Neuronal stem cell (in vitro differentiated cells): Measurements from ENCODE around the gene NPTN.

Experiments used
- DNase-seq: peaks from one replicate; pipeline ENCODE4 v3.0.0-alpha.2; 2013; ENCODE audit warnings: low spot score
- H2AFZ ChIP-seq: one replicate; pipeline ENCODE4 v1.6.1; 2013; ENCODE audit warnings: mild to moderate bottlenecking, low read length, inconsistent platforms
- H2AK5ac ChIP-seq: 2 replicates; pipeline ENCODE4 v1.6.1; 2013; ENCODE audit warnings: low read depth, mild to moderate bottlenecking, inconsistent platforms, low read length, moderate library complexity, mixed read lengths
- H2BK120ac ChIP-seq: 2 replicates; pipeline ENCODE4 v1.6.1; 2013; ENCODE audit warnings: low read depth, mild to moderate bottlenecking, inconsistent platforms, low read length, moderate library complexity, mixed read lengths
- H2BK12ac ChIP-seq: one replicate; pipeline ENCODE4 v1.6.1; 2013; ENCODE audit warnings: low read length, inconsistent platforms
- H2BK15ac ChIP-seq: 2 replicates; pipeline ENCODE4 v1.6.1; 2013; ENCODE audit warnings: mild to moderate bottlenecking, low read length, inconsistent platforms, mixed read lengths
- H2BK5ac ChIP-seq: one replicate; pipeline ENCODE4 v1.6.1; 2013; ENCODE audit warnings: inconsistent platforms, mild to moderate bottlenecking, low read length, moderate library complexity
- H3K14ac ChIP-seq: one replicate; pipeline ENCODE4 v1.6.1; 2013; ENCODE audit warnings: low read length, inconsistent platforms
- H3K18ac ChIP-seq: 2 replicates; pipeline ENCODE4 v1.6.1; 2013; ENCODE audit warnings: low read length, inconsistent platforms
- H3K23ac ChIP-seq: 2 replicates; pipeline ENCODE4 v1.6.1; 2013; ENCODE audit warnings: low read depth, mild to moderate bottlenecking, mixed read lengths, low read length, inconsistent platforms; ENCODE audit not compliant: poor library complexity
- H3K27ac ChIP-seq: replicated peaks from 3 replicates; pipeline ENCODE4 v1.5.1; 2013; ENCODE audit warnings: low read length, inconsistent platforms
- H3K27me3 ChIP-seq, 3 experiments: 2 replicates each; pipeline ENCODE4 v1.6.1; 2013; ENCODE audit warnings: low read length in 3 of 3, mild to moderate bottlenecking in 2 of 3, inconsistent platforms in 1 of 3, low read depth in 1 of 3, mixed read lengths in 1 of 3, moderate library complexity in 1 of 3; ENCODE audit not compliant: control insufficient read depth in 3 of 3, insufficient read depth in 3 of 3
- H3K36me3 ChIP-seq, 2 donors: replicated peaks in 1 of 2; 2 replicates each; pipeline ENCODE4 v1.6.1; 2013; ENCODE audit warnings: low read length in 2 of 2; ENCODE audit not compliant: control insufficient read depth in 2 of 2, insufficient read depth in 2 of 2
- H3K4ac ChIP-seq: 2 replicates; pipeline ENCODE4 v1.6.1; 2013; ENCODE audit warnings: inconsistent platforms, mild to moderate bottlenecking, low read length, moderate library complexity
- H3K4me1 ChIP-seq, 2 donors: 1 replicate in 1 of 2; 2 replicates in 1 of 2; pipeline ENCODE4 v1.6.1; 2013; ENCODE audit warnings: low read length in 2 of 2, low read depth in 1 of 2; ENCODE audit not compliant: control insufficient read depth in 2 of 2, insufficient read depth in 1 of 2
- H3K4me2 ChIP-seq: one replicate; pipeline ENCODE4 v1.6.1; 2013; ENCODE audit warnings: mild to moderate bottlenecking, low read length, inconsistent platforms; ENCODE audit not compliant: insufficient read depth, poor library complexity, severe bottlenecking
- H3K4me3 ChIP-seq, 2 donors: 2 replicates each; pipeline ENCODE4 v1.5.1; 2013; ENCODE audit warnings: low read length in 2 of 2, mild to moderate bottlenecking in 2 of 2, inconsistent platforms in 1 of 2, moderate library complexity in 1 of 2
- H3K79me1 ChIP-seq: one replicate; pipeline ENCODE4 v1.6.1; 2013; ENCODE audit warnings: low read depth, mild to moderate bottlenecking, inconsistent platforms, low read length, moderate library complexity
- H3K9ac ChIP-seq: one replicate; pipeline ENCODE4 v1.6.1; 2013; ENCODE audit warnings: mild to moderate bottlenecking, low read depth, low read length, inconsistent platforms; ENCODE audit not compliant: poor library complexity
- H3K9me3 ChIP-seq, 2 donors: replicated peaks in 1 of 2; 2 replicates each; pipeline versions ENCODE3 to v1.6.1; 2013; ENCODE audit warnings: low read length in 2 of 2, mild to moderate bottlenecking in 2 of 2, inconsistent platforms in 1 of 2, low read depth in 1 of 2, mixed read lengths in 1 of 2, moderate library complexity in 1 of 2; ENCODE audit not compliant: control insufficient read depth in 2 of 2, insufficient read depth in 1 of 2
- H4K8ac ChIP-seq: one replicate; pipeline ENCODE4 v1.6.1; 2013; ENCODE audit warnings: low read depth, mild to moderate bottlenecking, inconsistent platforms, low read length, moderate library complexity
- H4K91ac ChIP-seq: one replicate; pipeline ENCODE4 v1.6.1; 2013; ENCODE audit warnings: low read length, low read depth, mild to moderate bottlenecking, inconsistent platforms; ENCODE audit not compliant: poor library complexity
- WGBS, 2 donors: extraction: QIAGEN DNeasy Blood & Tissue Kit; methylation state at CpG; one replicate each; pipeline ENCODE4 v1.1.7; 2013; ENCODE audit warnings: missing lambda C conversion rate in 2 of 2, mixed read lengths in 1 of 2; ENCODE audit not compliant: insufficient read length in 2 of 2, insufficient replicate concordance in 1 of 2; ENCODE audit errors: extremely low coverage in 2 of 2; 5-methylcytosine and 5-hydroxymethylcytosine counted together

The NPTN gene

GRCh38 chr15:73630921-73631362 is 2.2 kb downstream of the NPTN start:
- H2BK12ac ChIP-seq, result no peak overlapping the region
- H3K36me3 ChIP-seq, result no peaks in the 10 kb centered on the region
- H3K9ac ChIP-seq, result no peak overlapping the region
- peaks cover 5% of the 10 kb centered on the region for H3K79me1 ChIP-seq
- H2BK5ac ChIP-seq, result no peak overlapping the region
- no peak overlapping the region for H2AK5ac ChIP-seq
- no peaks in the 10 kb centered on the region for H3K27me3 ChIP-seq
- peak overlapping the region; percentile 11 for H3K4me2 ChIP-seq
- no peak overlapping the region for H2BK15ac ChIP-seq
- no peak overlapping the region for H4K8ac ChIP-seq
- H3K4me3 ChIP-seq, result peak overlapping the region in 1 of 2 donors; percentile 75
- H3K23ac ChIP-seq, result no peak overlapping the region
- no CpG with 5 or more reads among the region's 4 CpGs for WGBS, 2 donors
- H3K4ac ChIP-seq, result no peak overlapping the region
- H3K4me1 ChIP-seq, result peaks cover 7 to 25% of the 10 kb centered on the region in 2 donors
- no peak overlapping the region for H2BK120ac ChIP-seq
- H3K27ac ChIP-seq, result no peak overlapping the region
- DNase-seq, result no peak
- H3K9me3 ChIP-seq, result no peaks in the 10 kb centered on the region
- H3K14ac ChIP-seq, result no peak overlapping the region
- no peak overlapping the region for H4K91ac ChIP-seq
- H3K18ac ChIP-seq, result no peak overlapping the region
- H2AFZ ChIP-seq, result no peak overlapping the region

GRCh38 chr15:73629798-73630429 is 3.3 kb downstream of the NPTN start:
- Histone ChIP-seq H2BK5ac (no peak overlapping the region), H3K18ac (no peak overlapping the region), H3K4me3 (no peak overlapping the region), H4K91ac (no peak overlapping the region), H3K27ac (no peak overlapping the region), H3K4me1 (peaks cover 7 to 25% of the 10 kb centered on the region in 2 donors), H3K23ac (no peak overlapping the region), H2AK5ac (no peak overlapping the region), H3K36me3 (no peaks in the 10 kb centered on the region), H3K4me2 (no peak overlapping the region), H3K4ac (no peak overlapping the region), H2BK120ac (no peak overlapping the region), H2BK12ac (no peak overlapping the region), H3K27me3 (no peaks in the 10 kb centered on the region), H3K14ac (no peak overlapping the region), H4K8ac (no peak overlapping the region), H3K9ac (no peak overlapping the region), H3K79me1 (peaks cover 5% of the 10 kb centered on the region), H3K9me3 (no peaks in the 10 kb centered on the region), H2AFZ (no peak overlapping the region), H2BK15ac (no peak overlapping the region)
- WGBS, 2 donors, result no CpG with 5 or more reads among the region's 2 CpGs
- DNase-seq, result no peak

GRCh38 chr15:73628976-73629797 is 4.0 kb downstream of the NPTN start:
- Histone ChIP-seq H2BK5ac (no peak overlapping the region), H3K4me2 (no peak overlapping the region), H3K27me3 (no peaks in the 10 kb centered on the region), H2BK120ac (no peak overlapping the region), H3K18ac (no peak overlapping the region), H3K14ac (no peak overlapping the region), H3K36me3 (no peaks in the 10 kb centered on the region), H2BK12ac (no peak overlapping the region), H2BK15ac (no peak overlapping the region), H3K27ac (no peak overlapping the region), H2AFZ (no peak overlapping the region), H3K79me1 (peaks cover 5% of the 10 kb centered on the region), H3K23ac (no peak overlapping the region), H2AK5ac (no peak overlapping the region), H3K4me3 (no peak overlapping the region), H3K9ac (no peak overlapping the region), H3K4me1 (peaks cover 7 to 25% of the 10 kb centered on the region in 2 donors), H3K4ac (no peak overlapping the region), H4K8ac (no peak overlapping the region), H3K9me3 (no peaks in the 10 kb centered on the region), H4K91ac (no peak overlapping the region)
- no CpG with 5 or more reads among the region's 7 CpGs for WGBS, 2 donors
- DNase-seq, result no peak

- no CpG with 5 or more reads among the region's 2 CpGs for WGBS, 2 donors
- H3K4me2 ChIP-seq, result no peak overlapping the region
- H2BK120ac ChIP-seq, result no peak overlapping the region
- no peaks in the 10 kb centered on the region for H3K9me3 ChIP-seq
- H3K4ac ChIP-seq, result no peak overlapping the region
- no peaks in the 10 kb centered on the region for H3K36me3 ChIP-seq
- DNase-seq, result no peak
- H3K9ac ChIP-seq, result no peak overlapping the region
- peaks cover 7 to 20% of the 10 kb centered on the region in 2 donors for H3K4me1 ChIP-seq
- no peak overlapping the region for H2BK5ac ChIP-seq
- no peak overlapping the region for H3K14ac ChIP-seq
- no peak overlapping the region for H4K8ac ChIP-seq
- H3K23ac ChIP-seq, result no peak overlapping the region
- no peak overlapping the region for H3K18ac ChIP-seq
- no peak overlapping the region for H3K4me3 ChIP-seq
- H3K27me3 ChIP-seq, result no peaks in the 10 kb centered on the region
- H3K27ac ChIP-seq, result no peak overlapping the region
- no peak overlapping the region for H2AK5ac ChIP-seq
- no peak overlapping the region for H2BK15ac ChIP-seq
- H4K91ac ChIP-seq, result no peak overlapping the region
- H2AFZ ChIP-seq, result no peak overlapping the region
- peaks cover 5% of the 10 kb centered on the region for H3K79me1 ChIP-seq
- H2BK12ac ChIP-seq, result no peak overlapping the region
Observed at GRCh38 chr15:73628102-73628501, 5.1 kb downstream of the NPTN start.
